ENCODE data around the gene CCDC28B. TPM values are rescaled to one million over a fixed set of nuclear protein-coding genes. Genes with fewer than 3 reads are reported as not detected.

The CCDC28B gene
- total RNA-seq, 2 experiments from 2014 or later = 28.3 to 53.4 TPM

DNA sequence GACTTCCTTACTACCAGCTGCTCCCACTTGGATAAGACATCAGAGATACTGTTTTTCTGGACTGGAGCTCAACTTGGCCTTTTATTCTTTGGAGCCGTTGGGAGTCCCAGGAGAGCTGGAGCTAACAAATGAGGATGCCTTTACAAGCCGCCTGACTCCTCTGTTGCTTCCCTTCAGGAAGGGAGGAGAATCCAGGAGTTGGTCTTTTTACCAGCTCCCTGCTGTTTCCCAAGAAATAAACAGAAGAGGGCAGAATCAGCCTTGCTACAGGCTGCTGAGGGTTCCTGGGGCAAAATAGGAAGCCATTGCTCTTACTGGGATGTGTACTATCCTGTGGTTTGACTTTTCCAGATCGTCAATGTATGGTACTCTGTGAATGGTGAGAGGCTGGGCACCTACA is 23.3 kb downstream of the CCDC28B start:
- Histone ChIP-seq H3K79me2 (ENCODE audit: insufficient read depth, low read depth, low read length) (peaks cover 23% of the 10 kb centered on the region), H3K4me1 (ENCODE audit: insufficient read depth, low read length, poor library complexity, severe bottlenecking) (peaks cover 33% of the 10 kb centered on the region), H2AFZ (ENCODE audit: low read length) (no peak overlapping the region), H3K4me3 (ENCODE audit: low read depth, low read length, poor library complexity, severe bottlenecking) (peak overlapping the region; percentile 96), H4K20me1 (ENCODE audit: insufficient read depth, low read length) (no peaks in the 10 kb centered on the region), H3K27ac (ENCODE audit: low read depth, low read length, poor library complexity, severe bottlenecking) (no peak overlapping the region), H3K36me3 (ENCODE audit: insufficient read depth, low read length) (peaks cover 51% of the 10 kb centered on the region), H3K9me2 (ENCODE audit: insufficient read depth, low read length) (no peaks in the 10 kb centered on the region), H3K9me3 (ENCODE audit: low read length) (no peaks in the 10 kb centered on the region), H3K4me2 (ENCODE audit: low read length) (peak overlapping the region; percentile 99)
- no TSS peak for BruUV-seq (replicated peaks)
- CTCF ChIA-PET (ENCODE audit: unreplicated experiment) = no interaction called here
- POLR2A ChIA-PET = interaction anchor here (1.0 kb wide), 1 partner anchor 68 kb away, joined by 3 read pairs; the partner anchor contains the start of gene HDAC1
- DNase-seq (ENCODE audit: low spot score) = no peak
- intact Hi-C loops (cut with micrococcal nuclease; ENCODE audit: unreplicated experiment) = loop anchor here (2.0 kb wide), 2 partner anchors 27 to 93 kb away; partner anchors contain the start of gene LCK
- TF ChIP-seq EZH2phosphoT487 (IDR thresholded peaks at IDR 0.05; ENCODE audit: borderline replicate concordance, low read depth, low read length) = no peak
- TF ChIP-seq, protein P1, sequence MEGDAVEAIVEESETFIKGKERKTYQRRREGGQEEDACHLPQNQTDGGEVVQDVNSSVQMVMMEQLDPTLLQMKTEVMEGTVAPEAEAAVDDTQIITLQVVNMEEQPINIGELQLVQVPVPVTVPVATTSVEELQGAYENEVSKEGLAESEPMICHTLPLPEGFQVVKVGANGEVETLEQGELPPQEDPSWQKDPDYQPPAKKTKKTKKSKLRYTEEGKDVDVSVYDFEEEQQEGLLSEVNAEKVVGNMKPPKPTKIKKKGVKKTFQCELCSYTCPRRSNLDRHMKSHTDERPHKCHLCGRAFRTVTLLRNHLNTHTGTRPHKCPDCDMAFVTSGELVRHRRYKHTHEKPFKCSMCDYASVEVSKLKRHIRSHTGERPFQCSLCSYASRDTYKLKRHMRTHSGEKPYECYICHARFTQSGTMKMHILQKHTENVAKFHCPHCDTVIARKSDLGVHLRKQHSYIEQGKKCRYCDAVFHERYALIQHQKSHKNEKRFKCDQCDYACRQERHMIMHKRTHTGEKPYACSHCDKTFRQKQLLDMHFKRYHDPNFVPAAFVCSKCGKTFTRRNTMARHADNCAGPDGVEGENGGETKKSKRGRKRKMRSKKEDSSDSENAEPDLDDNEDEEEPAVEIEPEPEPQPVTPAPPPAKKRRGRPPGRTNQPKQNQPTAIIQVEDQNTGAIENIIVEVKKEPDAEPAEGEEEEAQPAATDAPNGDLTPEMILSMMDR (conservative IDR thresholded peaks at IDR 0.05; ENCODE audit: low read length) = 0 out of 2 replicates have a peak, but pooled peaks have one; percentile 17

DNA sequence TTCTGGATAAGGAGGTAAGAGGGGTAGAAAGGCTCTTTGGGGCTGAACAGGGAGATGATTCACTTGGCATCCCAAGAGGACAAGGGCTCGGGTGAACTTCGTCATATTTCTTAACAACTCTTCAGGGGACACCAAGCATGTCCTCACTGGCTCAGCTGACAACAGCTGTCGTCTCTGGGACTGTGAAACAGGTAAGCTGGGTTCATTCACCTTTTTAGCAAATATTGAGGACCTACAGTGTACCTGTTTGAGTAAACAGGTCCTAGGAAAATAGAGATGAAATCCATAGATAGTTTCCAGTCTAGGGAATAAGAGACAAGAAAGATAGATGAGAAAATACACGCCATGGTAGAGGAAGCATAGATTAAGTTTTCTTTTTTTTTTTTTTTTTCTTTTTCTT is 23.9 kb downstream of the CCDC28B start:
- Histone ChIP-seq H3K36me3 (ENCODE audit: insufficient read depth, low read length) (peaks cover 57% of the 10 kb centered on the region), H3K4me2 (ENCODE audit: low read length) (peak overlapping the region; percentile 99; the same call in 1 of the 2 replicates), H3K4me3 (ENCODE audit: low read depth, low read length, poor library complexity, severe bottlenecking) (no peak overlapping the region), H3K79me2 (ENCODE audit: insufficient read depth, low read depth, low read length) (peaks cover 23% of the 10 kb centered on the region), H3K9me3 (ENCODE audit: low read length) (no peaks in the 10 kb centered on the region), H2AFZ (ENCODE audit: low read length) (no peak overlapping the region), H3K27ac (ENCODE audit: low read depth, low read length, poor library complexity, severe bottlenecking) (no peak overlapping the region), H4K20me1 (ENCODE audit: insufficient read depth, low read length) (no peaks in the 10 kb centered on the region), H3K4me1 (ENCODE audit: insufficient read depth, low read length, poor library complexity, severe bottlenecking) (peaks cover 33% of the 10 kb centered on the region), H3K9me2 (ENCODE audit: insufficient read depth, low read length) (no peaks in the 10 kb centered on the region)
- no TSS peak for BruUV-seq (replicated peaks)
- ChIA-PET CTCF (ENCODE audit: unreplicated experiment) (no interaction called here), POLR2A (no interaction called here)
- TF ChIP-seq, protein P1 (conservative IDR thresholded peaks at IDR 0.05; ENCODE audit: low read length) = no peak
- TF ChIP-seq EZH2phosphoT487 (IDR thresholded peaks at IDR 0.05; ENCODE audit: borderline replicate concordance, low read depth, low read length) = no peak
- intact Hi-C loops (cut with micrococcal nuclease; ENCODE audit: unreplicated experiment) = no loop called here
- DNase-seq (ENCODE audit: low spot score) = no peak

DNA sequence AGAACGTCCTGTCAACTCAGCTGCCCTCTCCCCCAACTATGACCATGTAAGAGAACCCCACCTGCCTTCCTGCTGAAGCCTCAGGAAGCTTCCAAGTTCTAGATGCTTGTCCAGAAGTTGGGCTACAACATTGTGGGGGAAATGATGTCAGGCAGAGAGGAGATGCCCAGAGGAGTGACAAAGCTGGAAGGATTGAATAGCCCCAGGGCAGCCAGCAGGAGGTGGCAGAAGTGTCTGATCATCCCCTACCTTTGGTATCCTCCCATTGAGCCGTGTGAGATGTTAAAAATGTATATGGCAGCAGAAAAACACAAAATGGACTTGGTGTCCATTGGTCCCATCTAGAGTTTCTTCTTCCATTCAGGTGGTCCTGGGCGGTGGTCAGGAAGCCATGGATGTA is 28.4 kb downstream of the CCDC28B start:
- BruUV-seq (replicated peaks) = no TSS peak
- no peaks in the 10 kb centered on the region for H3K9me3 ChIP-seq (ENCODE audit: low read length)
- no peak overlapping the region for H3K4me2 ChIP-seq (ENCODE audit: low read length)
- H3K4me1 ChIP-seq (ENCODE audit: insufficient read depth, low read length, poor library complexity, severe bottlenecking) = peaks cover 3% of the 10 kb centered on the region
- no peak for DNase-seq (ENCODE audit: low spot score)
- POLR2A ChIA-PET = interaction anchor here (1.2 to 1.3 kb wide), 2 partner anchors 12 to 17 kb away, joined by 3 to 5 read pairs; no protein-coding TSS in a partner anchor
- peaks cover 93% of the 10 kb centered on the region for H3K36me3 ChIP-seq (ENCODE audit: insufficient read depth, low read length)
- no peak overlapping the region for H3K4me3 ChIP-seq (ENCODE audit: low read depth, low read length, poor library complexity, severe bottlenecking)
- TF ChIP-seq EZH2phosphoT487 (IDR thresholded peaks at IDR 0.05; ENCODE audit: borderline replicate concordance, low read depth, low read length) = no peak
- TF ChIP-seq, protein P1 (conservative IDR thresholded peaks at IDR 0.05; ENCODE audit: low read length) = no peak
- H3K27ac ChIP-seq (ENCODE audit: low read depth, low read length, poor library complexity, severe bottlenecking) = no peak overlapping the region
- intact Hi-C loops (cut with micrococcal nuclease; ENCODE audit: unreplicated experiment) = no loop called here
- CTCF ChIA-PET (ENCODE audit: unreplicated experiment) = no interaction called here
- H2AFZ ChIP-seq (ENCODE audit: low read length) = no peak overlapping the region
- peaks cover 8% of the 10 kb centered on the region for H3K79me2 ChIP-seq (ENCODE audit: insufficient read depth, low read depth, low read length)
- H4K20me1 ChIP-seq (ENCODE audit: insufficient read depth, low read length) = no peaks in the 10 kb centered on the region
- H3K9me2 ChIP-seq (ENCODE audit: insufficient read depth, low read length) = no peaks in the 10 kb centered on the region
